ENCODE data around the gene IL24.

The IL24 gene

DNA sequence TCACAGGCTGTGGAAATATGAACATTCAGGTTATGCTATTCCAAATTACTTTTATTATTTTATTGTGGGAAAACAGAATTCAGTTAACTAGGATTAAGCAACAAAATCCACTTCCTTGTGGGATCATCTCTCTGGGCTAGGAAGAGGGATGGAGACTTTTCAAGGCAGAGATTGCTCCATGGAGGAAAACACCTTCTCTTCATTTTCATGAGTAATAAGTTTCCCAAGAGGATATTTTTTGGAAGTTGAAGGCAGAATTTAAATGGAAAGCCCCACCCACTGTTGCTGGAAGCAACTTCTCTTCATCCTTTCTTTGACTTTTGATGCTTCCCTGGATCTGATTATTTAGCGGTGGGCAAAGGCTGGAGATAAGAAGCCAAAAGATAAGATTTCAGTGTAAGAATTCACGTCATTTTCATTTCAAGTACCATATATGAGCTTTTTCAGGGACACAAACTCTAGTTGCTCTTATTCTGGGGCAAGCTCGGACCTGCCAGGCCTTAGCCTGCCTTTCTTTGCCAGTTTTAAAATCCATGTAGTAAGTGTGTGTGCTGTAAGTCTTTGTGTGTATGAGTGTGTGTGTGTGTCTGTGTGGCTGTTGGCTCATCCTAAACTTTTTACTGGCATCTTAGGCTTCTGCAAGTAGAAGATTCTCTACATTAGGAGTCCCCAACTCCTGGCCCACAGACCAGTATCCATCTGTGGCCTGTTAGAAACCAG, 11.7 kb upstream of the IL24 start:
- TF ChIP-seq, protein P1, sequence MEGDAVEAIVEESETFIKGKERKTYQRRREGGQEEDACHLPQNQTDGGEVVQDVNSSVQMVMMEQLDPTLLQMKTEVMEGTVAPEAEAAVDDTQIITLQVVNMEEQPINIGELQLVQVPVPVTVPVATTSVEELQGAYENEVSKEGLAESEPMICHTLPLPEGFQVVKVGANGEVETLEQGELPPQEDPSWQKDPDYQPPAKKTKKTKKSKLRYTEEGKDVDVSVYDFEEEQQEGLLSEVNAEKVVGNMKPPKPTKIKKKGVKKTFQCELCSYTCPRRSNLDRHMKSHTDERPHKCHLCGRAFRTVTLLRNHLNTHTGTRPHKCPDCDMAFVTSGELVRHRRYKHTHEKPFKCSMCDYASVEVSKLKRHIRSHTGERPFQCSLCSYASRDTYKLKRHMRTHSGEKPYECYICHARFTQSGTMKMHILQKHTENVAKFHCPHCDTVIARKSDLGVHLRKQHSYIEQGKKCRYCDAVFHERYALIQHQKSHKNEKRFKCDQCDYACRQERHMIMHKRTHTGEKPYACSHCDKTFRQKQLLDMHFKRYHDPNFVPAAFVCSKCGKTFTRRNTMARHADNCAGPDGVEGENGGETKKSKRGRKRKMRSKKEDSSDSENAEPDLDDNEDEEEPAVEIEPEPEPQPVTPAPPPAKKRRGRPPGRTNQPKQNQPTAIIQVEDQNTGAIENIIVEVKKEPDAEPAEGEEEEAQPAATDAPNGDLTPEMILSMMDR (IDR thresholded peaks at IDR 0.05; ENCODE audit: extremely low read depth, insufficient read depth, missing control alignments) = no peak
- DNase-seq (ENCODE audit: low spot score) = no peak
- in situ Hi-C loops (cut with MboI; ENCODE audit: low pct_unique_long_range_greater_than_20kb, low sequenced_read_pairs, unreplicated experiment) = no loop called here

DNA sequence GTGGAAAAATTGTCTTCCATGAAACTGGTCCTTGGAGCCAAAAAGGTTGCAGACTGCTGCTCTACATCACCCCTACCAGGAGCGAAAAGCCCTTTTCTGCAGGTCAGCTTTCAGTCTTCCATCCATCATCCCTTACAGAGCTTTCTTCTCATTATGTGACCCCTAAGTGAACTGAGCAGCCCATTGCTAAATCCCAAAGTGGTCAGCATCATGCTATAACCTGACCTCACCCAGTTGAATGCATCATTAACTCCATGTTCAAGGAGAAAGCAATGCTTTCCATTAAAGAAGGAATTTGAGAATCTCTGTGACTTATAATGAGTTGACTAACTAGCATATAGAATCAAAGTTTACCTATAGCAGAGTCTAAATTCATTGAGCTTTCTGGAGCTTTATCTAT, 10.4 kb upstream of the IL24 start:
- in situ Hi-C loops (cut with MboI; ENCODE audit: low pct_unique_long_range_greater_than_20kb, low sequenced_read_pairs, unreplicated experiment) = no loop called here

GRCh38 chr1:206887701-206888100, 9.5 kb upstream of the IL24 start:
- TF ChIP-seq, protein P1 (IDR thresholded peaks at IDR 0.05; ENCODE audit: extremely low read depth, insufficient read depth, missing control alignments) = no peak
- in situ Hi-C loops (cut with MboI; ENCODE audit: low pct_unique_long_range_greater_than_20kb, low sequenced_read_pairs, unreplicated experiment) = no loop called here
- no peak for DNase-seq (ENCODE audit: low spot score)

More for the DNA sequence above, 10.4 kb upstream of the IL24 start:
- no peak for DNase-seq (ENCODE audit: low spot score)
- TF ChIP-seq, protein P1 (IDR thresholded peaks at IDR 0.05; ENCODE audit: extremely low read depth, insufficient read depth, missing control alignments) = no peak

- TF ChIP-seq, protein P1 (IDR thresholded peaks at IDR 0.05; ENCODE audit: extremely low read depth, insufficient read depth, missing control alignments) = no peak
- in situ Hi-C loops (cut with MboI; ENCODE audit: low pct_unique_long_range_greater_than_20kb, low sequenced_read_pairs, unreplicated experiment) = no loop called here
- DNase-seq (ENCODE audit: low spot score) = no peak
These were observed 6.8 kb upstream of the IL24 start for GRCh38 chr1:206890125-206891060.

- TF ChIP-seq, protein P1 (IDR thresholded peaks at IDR 0.05; ENCODE audit: extremely low read depth, insufficient read depth, missing control alignments) = no peak
- DNase-seq (ENCODE audit: low spot score) = no peak
- in situ Hi-C loops (cut with MboI; ENCODE audit: low pct_unique_long_range_greater_than_20kb, low sequenced_read_pairs, unreplicated experiment) = no loop called here
These were observed 5.8 kb upstream of the IL24 start for GRCh38 chr1:206891412-206891811.

DNA sequence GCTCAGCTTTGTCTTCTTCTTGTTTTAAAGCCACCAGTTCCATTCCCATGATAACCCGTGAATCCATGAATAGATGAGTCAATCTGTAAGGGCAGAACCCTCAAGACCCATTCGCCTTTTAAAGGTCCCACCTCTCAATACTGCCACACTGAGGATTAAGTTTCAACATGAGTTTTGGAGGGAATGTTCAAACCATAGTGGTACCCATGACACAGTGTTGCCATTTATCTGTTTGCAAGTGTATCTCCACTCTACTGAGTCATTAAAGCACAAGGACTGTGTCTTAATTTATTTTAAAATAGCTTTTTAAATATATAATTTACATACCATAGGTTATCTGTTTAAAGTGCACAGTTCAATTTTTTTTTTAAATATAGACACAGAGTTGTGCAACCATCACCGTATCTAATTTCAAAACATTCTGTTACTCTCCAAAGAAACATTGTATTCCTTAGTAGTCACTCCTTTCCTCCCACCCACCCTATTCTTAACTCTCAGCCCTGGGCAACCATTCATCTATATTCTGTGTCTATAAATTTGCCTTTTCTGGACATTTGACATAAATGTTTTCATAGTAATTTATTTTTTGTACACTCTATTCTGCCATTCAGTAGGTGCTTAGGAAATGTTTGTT, 4.8 kb upstream of the IL24 start:
- no peak for DNase-seq (ENCODE audit: low spot score)
- in situ Hi-C loops (cut with MboI; ENCODE audit: low pct_unique_long_range_greater_than_20kb, low sequenced_read_pairs, unreplicated experiment) = no loop called here

More for the DNA sequence above, 4.8 kb upstream of the IL24 start:
- TF ChIP-seq, protein P1 (IDR thresholded peaks at IDR 0.05; ENCODE audit: extremely low read depth, insufficient read depth, missing control alignments) = no peak
